ENCODE data around the gene TTC24. TPM values are rescaled to one million over a fixed set of nuclear protein-coding genes. Genes with fewer than 3 reads are reported as not detected.

Gene TTC24
- total RNA-seq, 1 donor from 2014 or later, result not detected

Other genes starting within 250 kb of the TTC24 start
- 163 TPM for gene CCT3, start 241.4 kb upstream of the TTC24 start, total RNA-seq
- gene TSACC, start 241.2 kb upstream of the TTC24 start, total RNA-seq, result 0.64 TPM
- not detected for gene RHBG, start 210.5 kb upstream of the TTC24 start, total RNA-seq
- gene MEF2D, start 78.9 kb upstream of the TTC24 start, total RNA-seq, result 38.7 TPM
- 0.55 TPM for gene IQGAP3, start 7.2 kb upstream of the TTC24 start, total RNA-seq
- 55.1 TPM for gene NAXE, start 12.1 kb downstream of the TTC24 start, total RNA-seq
- 40.4 TPM for gene GPATCH4, start 21.8 kb downstream of the TTC24 start, total RNA-seq
- 0.35 TPM for gene HAPLN2, start 39.7 kb downstream of the TTC24 start, total RNA-seq
- gene BCAN, start 62.4 kb downstream of the TTC24 start, total RNA-seq, result 0.16 TPM
- 49.5 TPM for gene NES, start 97.7 kb downstream of the TTC24 start, total RNA-seq
- 6.7 TPM for gene CRABP2, start 125.9 kb downstream of the TTC24 start, total RNA-seq
- 20.0 TPM for gene METTL25B, start 148.7 kb downstream of the TTC24 start, total RNA-seq
- gene ISG20L2, start 149.0 kb downstream of the TTC24 start, total RNA-seq, result 24.4 TPM
- gene MRPL24, start 161.4 kb downstream of the TTC24 start, total RNA-seq, result 89.6 TPM
- gene HDGF, start 172.0 kb downstream of the TTC24 start, total RNA-seq, result 154 TPM
- 64.4 TPM for gene PRCC, start 187.8 kb downstream of the TTC24 start, total RNA-seq
- gene SH2D2A, start 237.1 kb downstream of the TTC24 start, total RNA-seq, result 4.7 TPM

Measured in mesenteric fat pad (tissue), 1 donor.